ENCODE results near the gene APLP2.

Gene APLP2

DNA sequence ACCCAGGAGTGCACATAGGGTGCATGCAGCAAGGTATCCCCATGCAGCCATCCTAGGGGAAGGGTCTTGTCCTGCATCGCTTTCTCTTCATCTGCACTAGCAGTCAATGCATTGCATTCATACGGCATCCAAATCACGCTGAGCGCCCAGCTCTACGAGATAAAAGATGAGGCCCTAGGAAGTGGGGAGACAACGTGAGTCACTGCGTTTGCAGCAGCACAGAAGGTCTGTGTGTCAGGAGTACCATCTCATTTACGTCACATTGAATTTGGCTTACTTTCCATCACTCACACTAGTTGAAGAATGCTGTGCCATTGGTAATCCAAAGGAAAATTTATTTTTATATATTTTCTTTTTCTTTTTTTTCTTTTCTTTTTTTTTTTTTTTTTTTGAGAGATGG lies 87.4 kb downstream of the APLP2 start:
- H3K4me3 ChIP-seq (ENCODE audit: low read depth, low read length), result no peak overlapping the region
- TF ChIP-seq, protein P1, sequence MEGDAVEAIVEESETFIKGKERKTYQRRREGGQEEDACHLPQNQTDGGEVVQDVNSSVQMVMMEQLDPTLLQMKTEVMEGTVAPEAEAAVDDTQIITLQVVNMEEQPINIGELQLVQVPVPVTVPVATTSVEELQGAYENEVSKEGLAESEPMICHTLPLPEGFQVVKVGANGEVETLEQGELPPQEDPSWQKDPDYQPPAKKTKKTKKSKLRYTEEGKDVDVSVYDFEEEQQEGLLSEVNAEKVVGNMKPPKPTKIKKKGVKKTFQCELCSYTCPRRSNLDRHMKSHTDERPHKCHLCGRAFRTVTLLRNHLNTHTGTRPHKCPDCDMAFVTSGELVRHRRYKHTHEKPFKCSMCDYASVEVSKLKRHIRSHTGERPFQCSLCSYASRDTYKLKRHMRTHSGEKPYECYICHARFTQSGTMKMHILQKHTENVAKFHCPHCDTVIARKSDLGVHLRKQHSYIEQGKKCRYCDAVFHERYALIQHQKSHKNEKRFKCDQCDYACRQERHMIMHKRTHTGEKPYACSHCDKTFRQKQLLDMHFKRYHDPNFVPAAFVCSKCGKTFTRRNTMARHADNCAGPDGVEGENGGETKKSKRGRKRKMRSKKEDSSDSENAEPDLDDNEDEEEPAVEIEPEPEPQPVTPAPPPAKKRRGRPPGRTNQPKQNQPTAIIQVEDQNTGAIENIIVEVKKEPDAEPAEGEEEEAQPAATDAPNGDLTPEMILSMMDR (IDR thresholded peaks at IDR 0.05; ENCODE audit: insufficient read depth, low read depth, low read length, missing control alignments), result no peak
- DNase-seq (ENCODE audit: low read depth), result no peak

DNA sequence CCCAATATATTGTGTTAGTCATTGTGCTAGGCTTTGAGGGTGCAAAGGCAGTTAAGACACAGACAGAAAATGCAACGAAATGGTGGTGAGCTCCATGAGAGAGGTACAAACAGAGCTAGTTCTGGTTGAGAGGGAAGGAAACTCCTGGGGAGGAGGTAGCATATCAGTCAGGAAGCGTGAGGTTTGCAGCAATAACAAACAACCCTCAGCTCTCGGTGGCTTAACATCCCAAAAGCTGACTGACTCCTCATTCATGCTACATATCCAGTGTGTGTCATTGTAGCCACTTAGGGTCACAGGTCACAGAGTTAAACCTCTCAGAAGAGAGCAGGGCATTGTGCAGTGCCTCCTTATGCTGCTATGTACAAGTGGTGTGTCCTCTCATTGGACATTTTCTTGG lies 88.1 kb downstream of the APLP2 start:
- TF ChIP-seq, protein P1 (IDR thresholded peaks at IDR 0.05; ENCODE audit: insufficient read depth, low read depth, low read length, missing control alignments), result no peak
- no peak for DNase-seq (ENCODE audit: low read depth)
- no peak overlapping the region for H3K4me3 ChIP-seq (ENCODE audit: low read depth, low read length)

DNA sequence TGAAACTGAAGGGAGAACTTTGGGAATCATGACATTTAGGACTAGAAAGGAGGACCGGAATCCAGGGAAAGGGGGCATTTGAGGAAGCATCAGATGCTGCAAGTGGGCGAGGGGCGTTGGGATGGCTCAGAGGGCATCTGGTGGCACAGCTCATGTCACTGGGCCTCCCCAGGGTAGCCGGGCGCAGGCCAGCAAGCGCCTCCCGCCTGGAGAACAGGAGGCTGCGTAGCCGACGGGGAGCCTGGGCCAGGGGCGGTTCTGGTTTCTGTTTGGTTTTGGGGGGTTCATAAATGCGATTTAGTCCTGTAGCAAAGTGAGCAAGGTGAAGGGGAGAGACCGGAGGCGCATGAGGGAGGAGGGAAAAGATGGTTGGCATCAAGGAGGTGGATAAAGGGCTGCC lies 89.4 kb downstream of the APLP2 start:
- H3K4me3 ChIP-seq (ENCODE audit: low read depth, low read length), result no peak overlapping the region
- DNase-seq (ENCODE audit: low read depth), result no peak
- TF ChIP-seq, protein P1 (IDR thresholded peaks at IDR 0.05; ENCODE audit: insufficient read depth, low read depth, low read length, missing control alignments), result no peak

DNA sequence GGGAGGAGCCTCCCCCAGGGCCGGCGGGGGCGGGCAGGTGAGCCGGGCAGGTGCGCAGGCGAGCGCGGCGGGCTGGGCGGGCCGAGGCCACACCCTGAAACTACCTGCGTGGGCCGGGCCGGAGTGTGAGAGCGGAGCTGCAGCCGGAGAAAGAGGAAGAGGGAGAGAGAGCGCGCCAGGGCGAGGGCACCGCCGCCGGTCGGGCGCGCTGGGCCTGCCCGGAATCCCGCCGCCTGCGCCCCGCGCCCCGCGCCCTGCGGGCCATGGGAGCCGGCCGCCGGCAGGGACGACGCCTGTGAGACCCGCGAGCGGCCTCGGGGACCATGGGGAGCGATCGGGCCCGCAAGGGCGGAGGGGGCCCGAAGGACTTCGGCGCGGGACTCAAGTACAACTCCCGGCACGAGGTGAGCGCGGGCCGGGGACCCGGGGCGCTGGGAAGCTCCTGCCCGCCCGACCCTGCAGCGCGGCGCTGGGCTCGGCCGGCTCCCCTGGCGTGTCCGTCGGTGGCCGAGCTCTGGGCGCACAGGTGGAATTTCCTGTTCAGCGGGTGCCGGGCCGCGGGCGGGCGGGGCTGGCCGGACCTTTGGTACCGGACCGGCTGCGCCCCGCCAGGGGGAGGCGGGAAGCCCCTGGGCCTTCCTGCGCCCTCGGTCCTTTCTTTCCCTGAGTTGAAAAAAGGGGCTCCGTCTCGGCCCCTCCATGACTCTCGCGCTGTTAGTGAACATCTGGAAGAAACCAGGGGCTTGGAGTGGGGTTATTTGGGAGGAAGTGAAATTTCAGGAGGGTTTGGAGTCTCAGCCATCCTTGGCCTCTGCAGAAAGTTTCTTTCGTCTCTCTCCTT lies 90.2 kb downstream of the APLP2 start, which contains the start of gene ST14:
ST14 (plus strand) TSS at position 126 of the 841 bp plus-strand sequence; CDS start at position 324, 198 bp downstream.
- TF ChIP-seq, protein P1 (IDR thresholded peaks at IDR 0.05; ENCODE audit: insufficient read depth, low read depth, low read length, missing control alignments), result no peak
- no peak within 1 kb of the TSS; the same call in 1 of the 2 replicates for H3K4me3 ChIP-seq (ENCODE audit: low read depth, low read length)
- no peak for DNase-seq (ENCODE audit: low read depth)

DNA sequence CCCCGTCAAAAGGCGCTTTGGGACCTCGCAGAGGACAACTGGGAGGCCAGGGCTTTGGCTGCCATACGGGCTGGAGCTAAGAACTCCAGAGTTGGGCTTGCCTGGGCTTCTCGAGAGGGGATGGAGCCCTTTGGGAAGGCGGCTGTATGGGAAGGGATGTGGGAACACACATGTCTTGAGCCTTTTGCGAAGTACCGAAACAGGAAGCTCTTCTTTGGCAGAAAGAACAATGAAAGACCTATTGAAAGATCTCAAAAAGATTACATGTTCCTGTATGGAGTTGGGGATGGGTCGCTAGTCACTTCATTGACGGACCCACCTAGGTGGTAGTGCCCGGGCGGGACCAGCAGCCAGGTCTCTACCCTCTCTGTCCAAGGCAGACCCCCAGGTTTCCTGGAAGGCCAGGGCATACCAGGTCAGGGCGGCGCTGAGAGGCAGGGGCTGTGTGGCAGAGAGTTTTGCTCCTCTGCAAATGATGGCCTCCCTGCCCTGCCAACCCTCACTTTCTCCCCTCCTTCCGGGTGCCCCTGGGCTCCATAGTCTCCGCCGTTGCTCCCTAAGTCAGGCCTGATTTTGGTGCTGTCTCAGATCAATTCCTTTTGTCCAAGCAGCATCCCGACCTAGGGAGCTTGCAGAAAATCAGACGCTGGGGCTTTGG lies 90.9 kb downstream of the APLP2 start:
- DNase-seq (ENCODE audit: low read depth), result no peak
- no peak overlapping the region; the same call in 1 of the 2 replicates for H3K4me3 ChIP-seq (ENCODE audit: low read depth, low read length)
- TF ChIP-seq, protein P1 (IDR thresholded peaks at IDR 0.05; ENCODE audit: insufficient read depth, low read depth, low read length, missing control alignments), result no peak

DNA sequence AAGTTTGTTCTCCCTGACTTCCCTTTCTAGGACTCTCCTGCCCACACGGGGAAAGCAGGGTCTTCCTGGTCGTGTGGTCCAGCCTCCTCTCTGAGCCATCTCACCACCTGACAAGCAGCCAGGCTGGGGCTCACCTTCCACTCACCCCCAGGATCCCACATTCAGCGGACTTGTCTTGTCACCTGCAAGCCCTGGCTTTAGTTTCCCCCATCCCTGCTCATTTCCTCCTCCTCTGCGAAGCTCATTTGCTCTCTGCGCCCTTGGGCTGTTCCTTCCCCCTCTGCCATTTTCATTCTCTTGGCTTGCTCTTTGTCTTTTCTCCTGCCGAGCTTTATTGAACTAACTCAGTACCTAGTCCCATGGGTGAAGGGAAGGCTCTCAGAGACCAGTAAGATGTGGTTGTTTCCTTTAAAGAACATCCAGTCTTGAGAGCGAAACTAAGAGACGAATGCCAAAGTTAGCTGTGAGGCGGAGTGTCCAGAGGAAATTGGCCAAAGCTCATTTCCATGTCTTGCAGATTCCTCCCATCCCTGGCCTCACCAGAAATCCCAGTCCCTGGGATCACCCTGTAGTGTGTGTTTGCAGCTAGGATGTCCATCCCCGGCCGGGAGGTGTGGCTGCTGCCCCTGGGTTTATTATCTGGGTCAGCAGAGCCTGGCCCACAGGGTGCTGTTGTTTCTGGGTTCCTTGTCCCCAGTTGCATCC lies 91.9 kb downstream of the APLP2 start:
- no peak overlapping the region for H3K4me3 ChIP-seq (ENCODE audit: low read depth, low read length)
- no peak for DNase-seq (ENCODE audit: low read depth)
- TF ChIP-seq, protein P1 (IDR thresholded peaks at IDR 0.05; ENCODE audit: insufficient read depth, low read depth, low read length, missing control alignments), result no peak
